Measurements from ENCODE around the gene LARP4B.

LARP4B gene

DNA sequence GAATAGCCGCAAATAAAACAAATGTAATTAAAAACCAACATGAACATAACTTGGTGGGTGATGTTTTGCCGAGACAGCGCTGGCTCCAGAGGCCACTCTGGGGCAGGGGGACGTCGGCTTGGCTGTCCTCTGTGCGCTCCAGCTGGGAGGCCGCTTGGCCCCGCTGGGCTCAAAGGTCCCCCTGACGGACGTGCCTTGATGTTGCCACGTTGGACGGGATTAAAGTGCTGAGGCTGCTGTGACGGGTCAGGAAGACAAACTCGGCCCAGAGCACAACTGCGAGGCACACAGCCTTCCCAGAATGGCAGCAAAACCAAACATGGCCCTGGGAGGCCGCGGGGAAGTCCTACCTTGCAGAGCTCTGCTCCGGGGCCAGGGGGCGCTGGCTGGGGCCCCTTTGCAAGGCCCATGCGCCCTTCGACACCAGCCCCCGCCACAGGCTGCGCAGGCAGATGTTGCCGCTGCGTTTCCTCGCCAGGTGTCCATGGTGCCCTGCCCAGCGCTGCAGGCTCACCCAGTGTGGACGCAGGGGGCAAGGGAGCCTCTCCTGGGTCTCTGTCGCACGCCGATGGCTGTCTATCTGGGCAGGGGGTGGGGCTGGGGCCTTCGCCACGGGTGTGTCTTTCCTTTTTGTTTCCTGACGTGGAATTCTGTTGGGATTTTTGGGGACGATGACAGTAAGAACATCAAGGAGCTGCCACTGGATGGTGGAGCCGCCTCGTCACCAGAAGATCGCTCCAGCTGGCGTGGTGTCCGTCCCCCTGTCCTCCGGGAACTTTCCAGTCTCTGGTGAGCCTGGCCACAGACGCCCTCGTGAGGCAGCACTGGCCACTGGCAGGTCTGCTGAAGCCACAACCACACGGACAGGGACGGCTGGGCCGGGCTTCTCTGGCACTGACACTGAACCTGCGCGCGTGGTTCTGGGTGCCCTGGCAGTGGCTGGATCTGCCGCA is 142.4 kb downstream of the LARP4B start:
- TF ChIP-seq, protein P1, sequence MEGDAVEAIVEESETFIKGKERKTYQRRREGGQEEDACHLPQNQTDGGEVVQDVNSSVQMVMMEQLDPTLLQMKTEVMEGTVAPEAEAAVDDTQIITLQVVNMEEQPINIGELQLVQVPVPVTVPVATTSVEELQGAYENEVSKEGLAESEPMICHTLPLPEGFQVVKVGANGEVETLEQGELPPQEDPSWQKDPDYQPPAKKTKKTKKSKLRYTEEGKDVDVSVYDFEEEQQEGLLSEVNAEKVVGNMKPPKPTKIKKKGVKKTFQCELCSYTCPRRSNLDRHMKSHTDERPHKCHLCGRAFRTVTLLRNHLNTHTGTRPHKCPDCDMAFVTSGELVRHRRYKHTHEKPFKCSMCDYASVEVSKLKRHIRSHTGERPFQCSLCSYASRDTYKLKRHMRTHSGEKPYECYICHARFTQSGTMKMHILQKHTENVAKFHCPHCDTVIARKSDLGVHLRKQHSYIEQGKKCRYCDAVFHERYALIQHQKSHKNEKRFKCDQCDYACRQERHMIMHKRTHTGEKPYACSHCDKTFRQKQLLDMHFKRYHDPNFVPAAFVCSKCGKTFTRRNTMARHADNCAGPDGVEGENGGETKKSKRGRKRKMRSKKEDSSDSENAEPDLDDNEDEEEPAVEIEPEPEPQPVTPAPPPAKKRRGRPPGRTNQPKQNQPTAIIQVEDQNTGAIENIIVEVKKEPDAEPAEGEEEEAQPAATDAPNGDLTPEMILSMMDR (IDR thresholded peaks at IDR 0.05; ENCODE audit: low read depth, low read length), result peak; percentile 87

DNA sequence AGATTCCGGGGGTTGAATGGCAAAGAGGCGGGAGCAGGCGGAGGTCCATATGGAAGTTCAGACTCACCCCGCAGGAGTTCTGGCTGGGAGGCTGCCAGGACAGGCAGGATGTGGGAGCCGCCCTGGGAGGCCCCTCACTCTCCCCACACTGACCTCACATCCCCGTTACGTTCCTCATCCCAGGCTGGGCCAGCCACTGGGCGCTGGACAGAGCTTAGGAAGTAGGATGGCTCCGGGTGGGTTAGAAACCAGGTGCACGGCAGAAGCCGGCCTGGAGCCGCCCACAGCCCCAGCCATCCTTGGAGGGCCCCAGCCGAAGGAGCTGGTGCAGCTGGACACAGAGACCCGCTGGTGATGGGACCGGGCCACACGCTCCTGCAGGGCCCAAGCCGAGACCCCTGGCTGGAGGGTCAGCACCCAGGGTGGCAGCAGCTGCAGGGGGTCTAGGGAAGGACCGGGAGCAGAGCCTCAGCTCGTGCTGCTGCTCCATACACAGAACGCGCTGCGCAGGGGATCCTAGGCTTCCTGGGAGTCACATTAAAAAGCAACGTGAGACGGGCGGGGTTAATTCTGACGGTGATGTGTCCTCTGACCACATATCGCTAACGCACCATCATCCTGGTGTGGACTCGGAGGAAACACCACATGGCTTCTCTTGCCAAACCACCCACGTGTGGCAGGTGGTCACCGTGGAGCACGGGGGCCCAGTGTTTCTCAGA is 143.4 kb downstream of the LARP4B start:
- in situ Hi-C loops (cut with HindIII; ENCODE audit: low sequenced_read_pairs), result no loop called here
- DNase-seq (ENCODE audit: low read depth, low spot score), result peak; percentile 76
- no peak overlapping the region for H3K4me3 ChIP-seq (ENCODE audit: low read depth, low read length)
- TF ChIP-seq, protein P1 (IDR thresholded peaks at IDR 0.05; ENCODE audit: low read depth, low read length), result no peak

More for the DNA sequence above, 142.4 kb downstream of the LARP4B start:
- in situ Hi-C loops (cut with HindIII; ENCODE audit: low sequenced_read_pairs), result no loop called here
- DNase-seq (ENCODE audit: low read depth, low spot score), result peak; percentile 67
- peak overlapping the region; percentile 29 for H3K4me3 ChIP-seq (ENCODE audit: low read depth, low read length)

DNA sequence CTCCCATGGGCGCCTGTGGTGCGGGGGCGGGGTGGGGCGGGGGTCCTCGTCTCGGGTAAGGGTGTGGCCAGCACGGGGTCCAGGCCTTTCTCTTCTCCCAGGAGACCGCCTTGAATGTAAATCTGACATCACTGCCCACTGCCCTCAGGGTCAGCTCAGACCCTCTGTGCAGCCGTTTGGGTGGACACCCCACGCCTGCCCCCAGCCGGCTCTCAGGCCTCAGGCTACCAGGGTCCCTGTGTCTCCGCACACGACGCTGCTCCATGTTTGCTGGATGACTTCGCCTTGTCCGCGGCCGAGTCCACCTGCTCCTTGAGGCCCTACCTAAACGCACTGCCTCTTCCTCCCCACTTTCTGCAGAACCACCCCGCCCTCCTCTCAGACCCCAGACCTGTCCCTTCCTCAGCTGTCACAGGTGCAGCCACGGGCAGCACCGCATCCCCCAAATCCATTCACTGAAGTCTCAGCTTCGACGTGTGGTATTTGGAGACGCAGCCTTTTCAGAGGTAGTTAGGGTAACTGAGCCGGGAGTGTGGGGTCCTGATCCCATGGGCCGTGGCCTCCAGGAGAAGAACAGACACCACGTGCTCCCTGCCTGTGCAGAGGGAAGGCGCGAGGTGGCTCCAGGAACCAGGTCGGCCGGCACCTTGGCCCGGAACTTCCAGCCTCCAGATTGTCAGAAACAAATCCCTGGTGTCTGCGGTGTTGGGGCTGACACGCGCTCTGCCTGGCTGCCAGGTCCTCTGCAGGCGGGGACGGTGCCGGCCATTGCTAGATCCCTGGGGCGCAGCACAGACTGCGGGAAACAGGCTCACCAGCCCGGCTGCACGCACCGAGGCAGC is 144.7 kb downstream of the LARP4B start:
- in situ Hi-C loops (cut with HindIII; ENCODE audit: low sequenced_read_pairs), result no loop called here
- no peak overlapping the region for H3K4me3 ChIP-seq (ENCODE audit: low read depth, low read length)
- no peak for DNase-seq (ENCODE audit: low read depth, low spot score)
- TF ChIP-seq, protein P1 (IDR thresholded peaks at IDR 0.05; ENCODE audit: low read depth, low read length), result no peak

DNA sequence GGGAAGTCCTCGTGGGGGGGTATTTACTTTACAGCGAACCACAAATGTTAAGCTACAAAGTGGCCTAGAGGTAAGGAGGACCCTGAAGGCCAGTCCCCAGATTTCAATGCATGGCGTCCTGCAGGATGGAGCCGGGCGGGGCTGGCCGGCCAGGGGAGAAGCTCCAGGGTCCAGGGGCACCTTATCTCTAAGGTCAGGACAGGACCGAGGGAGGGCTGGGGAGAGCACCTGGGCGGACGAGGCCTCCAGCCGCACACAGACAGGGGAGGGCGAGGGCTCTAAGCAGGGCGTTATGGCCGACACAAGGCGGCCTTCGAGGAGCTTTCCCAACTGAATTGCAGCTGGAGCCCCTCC is 145.7 kb downstream of the LARP4B start:
- H3K4me3 ChIP-seq (ENCODE audit: low read depth, low read length), result no peak overlapping the region
- TF ChIP-seq, protein P1 (IDR thresholded peaks at IDR 0.05; ENCODE audit: low read depth, low read length), result no peak
- DNase-seq (ENCODE audit: low read depth, low spot score), result no peak
- in situ Hi-C loops (cut with HindIII; ENCODE audit: low sequenced_read_pairs), result no loop called here

DNA sequence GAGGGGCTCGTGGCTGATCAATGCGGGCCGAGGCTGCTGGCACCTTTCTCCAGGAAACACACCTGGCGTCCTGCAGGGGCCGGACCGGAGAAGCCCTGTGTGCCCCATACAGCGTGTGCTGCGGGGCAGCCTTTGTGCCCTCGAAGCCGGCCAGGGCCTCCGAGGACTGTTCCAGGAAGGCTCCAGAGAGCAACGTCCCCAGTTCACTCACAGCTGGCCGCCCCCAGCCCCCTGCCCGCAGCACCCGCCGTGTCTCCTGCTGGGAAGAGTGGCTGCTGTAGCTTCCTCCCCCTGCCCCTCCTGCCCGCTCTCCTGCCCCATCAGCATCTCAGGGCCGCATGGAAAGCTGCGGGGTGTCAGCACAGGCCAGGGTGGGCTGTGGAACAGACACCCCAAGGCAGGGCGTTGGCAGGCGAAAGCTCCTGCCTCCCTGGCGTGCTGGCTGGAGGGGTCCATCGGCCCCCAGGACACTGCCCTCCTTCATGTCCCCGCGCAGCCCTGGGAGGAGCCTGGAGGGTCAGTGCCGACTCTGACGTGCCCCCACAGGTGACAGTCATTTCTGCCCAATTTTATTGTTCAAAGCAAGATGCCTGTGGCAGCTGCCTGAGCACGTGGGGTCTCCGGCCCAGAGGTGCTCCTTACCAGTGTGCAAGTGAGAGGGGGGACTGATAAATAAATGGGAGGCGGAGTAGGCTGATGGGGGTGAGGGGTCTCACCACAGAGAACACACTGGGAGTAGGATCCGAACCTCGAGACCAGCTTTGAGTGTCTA is 146.2 kb downstream of the LARP4B start:
- peak overlapping the region; percentile 38 for H3K4me3 ChIP-seq (ENCODE audit: low read depth, low read length)
- DNase-seq (ENCODE audit: low read depth, low spot score), result no peak
- in situ Hi-C loops (cut with HindIII; ENCODE audit: low sequenced_read_pairs), result no loop called here
- TF ChIP-seq, protein P1 (IDR thresholded peaks at IDR 0.05; ENCODE audit: low read depth, low read length), result no peak
